ENCODE measurements around the gene A4GALT.

- peak; percentile 91 for TF ChIP-seq CTCF (conservative IDR thresholded peaks at IDR 0.05; ENCODE audit: low read length)
- TF ChIP-seq EZH2phosphoT487 (IDR thresholded peaks at IDR 0.05; ENCODE audit: borderline replicate concordance, low read depth, low read length): no peak
Measured at GRCh38 chr22:42661985-42662831, 58.5 kb downstream of the A4GALT start.

Data from OCI-LY7 (cell line).